ENCODE results near the gene SLC5A9. TPM values are rescaled to one million over a fixed set of nuclear protein-coding genes. Genes with fewer than 3 reads are reported as not detected.

Gene SLC5A9
- total RNA-seq, 1 donor from 2014 or later: 0.25 TPM

GRCh38 chr1:48186306-48186839 is 36.1 kb upstream of the SLC5A9 start:
- no peak overlapping the region for H3K27ac ChIP-seq
- no peaks in the 10 kb centered on the region for H3K27me3 ChIP-seq
- TF ChIP-seq CTCF (IDR thresholded peaks at IDR 0.05) (no peak), POLR2AphosphoS5 (IDR thresholded peaks at IDR 0.05; ENCODE audit: insufficient read depth in 1 of 2, low read depth in 1 of 2) (no peak), POLR2A (IDR thresholded peaks at IDR 0.05) (no peak)
- DNase-seq (ENCODE audit: extremely low spot score in 2 of 2): no peak
- H3K4me3 ChIP-seq: no peak overlapping the region
- H3K36me3 ChIP-seq: no peaks in the 10 kb centered on the region
- intact Hi-C loops (cut with DNase I): no loop called here
- no peaks in the 10 kb centered on the region for H3K9me3 ChIP-seq
- H3K4me1 ChIP-seq: no peaks in the 10 kb centered on the region

GRCh38 chr1:48187969-48188563 is 34.5 kb upstream of the SLC5A9 start:
- Histone ChIP-seq H3K27me3 (no peaks in the 10 kb centered on the region), H3K27ac (no peak overlapping the region), H3K36me3 (no peaks in the 10 kb centered on the region), H3K4me3 (no peak overlapping the region), H3K9me3 (no peaks in the 10 kb centered on the region), H3K4me1 (no peaks in the 10 kb centered on the region)
- DNase-seq (ENCODE audit: extremely low spot score in 2 of 2): no peak
- no peak for TF ChIP-seq CTCF (IDR thresholded peaks at IDR 0.05)
- TF ChIP-seq POLR2A (IDR thresholded peaks at IDR 0.05): no peak
- TF ChIP-seq POLR2AphosphoS5 (IDR thresholded peaks at IDR 0.05; ENCODE audit: insufficient read depth in 1 of 2, low read depth in 1 of 2): no peak
- intact Hi-C loops (cut with DNase I): no loop called here

- TF ChIP-seq CTCF (IDR thresholded peaks at IDR 0.05) (no peak), POLR2AphosphoS5 (IDR thresholded peaks at IDR 0.05; ENCODE audit: insufficient read depth in 1 of 2, low read depth in 1 of 2) (no peak), POLR2A (IDR thresholded peaks at IDR 0.05) (no peak)
- Histone ChIP-seq H3K27ac (no peak overlapping the region), H3K4me1 (no peaks in the 10 kb centered on the region), H3K36me3 (no peaks in the 10 kb centered on the region), H3K4me3 (no peak overlapping the region), H3K27me3 (no peaks in the 10 kb centered on the region), H3K9me3 (no peaks in the 10 kb centered on the region)
- intact Hi-C loops (cut with DNase I): no loop called here
- DNase-seq (ENCODE audit: extremely low spot score in 2 of 2): no peak
Observed at GRCh38 chr1:48190881-48191280, 31.6 kb upstream of the SLC5A9 start.

GRCh38 chr1:48194801-48195200 is 27.7 kb upstream of the SLC5A9 start:
- TF ChIP-seq POLR2A (IDR thresholded peaks at IDR 0.05): no peak
- no peak for TF ChIP-seq CTCF (IDR thresholded peaks at IDR 0.05)
- TF ChIP-seq POLR2AphosphoS5 (IDR thresholded peaks at IDR 0.05; ENCODE audit: insufficient read depth in 1 of 2, low read depth in 1 of 2): no peak
- intact Hi-C loops (cut with DNase I): no loop called here
- H3K36me3 ChIP-seq: no peaks in the 10 kb centered on the region
- no peak for DNase-seq (ENCODE audit: extremely low spot score in 2 of 2)
- no peaks in the 10 kb centered on the region for H3K9me3 ChIP-seq
- peaks cover 4% of the 10 kb centered on the region for H3K4me1 ChIP-seq
- no peaks in the 10 kb centered on the region for H3K27me3 ChIP-seq
- H3K4me3 ChIP-seq: no peak overlapping the region
- no peak overlapping the region for H3K27ac ChIP-seq

GRCh38 chr1:48196237-48196636 is 26.3 kb upstream of the SLC5A9 start:
- TF ChIP-seq POLR2AphosphoS5 (IDR thresholded peaks at IDR 0.05; ENCODE audit: insufficient read depth in 1 of 2, low read depth in 1 of 2): no peak
- TF ChIP-seq CTCF (IDR thresholded peaks at IDR 0.05): no peak
- TF ChIP-seq POLR2A (IDR thresholded peaks at IDR 0.05): no peak

More at GRCh38 chr1:48196237-48196636, 26.3 kb upstream of the SLC5A9 start:
- no peak overlapping the region for H3K27ac ChIP-seq
- DNase-seq (ENCODE audit: extremely low spot score in 2 of 2): no peak
- intact Hi-C loops (cut with DNase I): no loop called here
- H3K4me1 ChIP-seq: peaks cover 4% of the 10 kb centered on the region
- no peaks in the 10 kb centered on the region for H3K9me3 ChIP-seq
- no peaks in the 10 kb centered on the region for H3K27me3 ChIP-seq
- H3K4me3 ChIP-seq: no peak overlapping the region
- H3K36me3 ChIP-seq: no peaks in the 10 kb centered on the region
